Left renal pelvis (tissue), 4 donors: Measurements from ENCODE around the gene TMEM107. TPM values are rescaled to one million over a fixed set of nuclear protein-coding genes. Genes with fewer than 3 reads are reported as not detected.
A peak's percentile ranks its signal among the peaks of the same experiment; 100 is the strongest.

Experiments used
- DNase-seq, 4 donors: peaks; one replicate each; pipeline ENCODE4 v3.0.0-alpha.2; 2013; ENCODE audit warnings: low read depth in 4 of 4, low spot score in 3 of 4
- polyA plus RNA-seq, 4 donors: library from polyadenylated mRNA; unstranded; fragments of 120-200 nt; gene quantifications; one replicate each; pipeline ENCODE4 v1.2.1, GENCODE V29; 2013; ENCODE audit not compliant: insufficient read length in 4 of 4

Gene TMEM107
- polyA plus RNA-seq, 4 donors = 13.6 to 25.0 (median 24.3) TPM

DNA sequence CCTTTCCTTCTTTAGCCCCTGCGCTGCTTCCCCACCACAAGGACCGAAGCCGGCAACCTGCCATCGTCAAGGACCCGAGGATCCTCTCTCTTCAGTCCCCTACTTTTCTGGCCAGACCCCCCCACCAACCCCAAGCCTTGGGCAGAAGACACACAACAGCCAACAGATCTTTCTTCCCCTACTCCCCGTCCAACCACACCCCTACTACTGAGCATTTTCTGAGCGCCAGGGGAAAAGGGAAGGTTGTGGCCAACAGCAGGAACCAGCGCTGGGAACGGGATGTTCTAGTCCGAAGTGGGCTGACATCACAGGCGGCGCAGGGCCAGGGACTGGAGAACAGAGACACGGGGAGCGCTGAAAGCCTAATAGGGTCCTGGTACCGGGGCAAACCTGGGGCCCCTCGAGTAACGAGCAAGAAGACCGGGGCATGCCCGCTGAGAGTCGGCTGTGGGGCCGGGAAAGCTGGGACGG lies 24.5 kb downstream of the TMEM107 start:
- no peak for DNase-seq

GRCh38 chr17:8151120-8151640 lies 25.0 kb downstream of the TMEM107 start:
- DNase-seq = peak in 2 of 4 donors; percentile 82 to 86

DNA sequence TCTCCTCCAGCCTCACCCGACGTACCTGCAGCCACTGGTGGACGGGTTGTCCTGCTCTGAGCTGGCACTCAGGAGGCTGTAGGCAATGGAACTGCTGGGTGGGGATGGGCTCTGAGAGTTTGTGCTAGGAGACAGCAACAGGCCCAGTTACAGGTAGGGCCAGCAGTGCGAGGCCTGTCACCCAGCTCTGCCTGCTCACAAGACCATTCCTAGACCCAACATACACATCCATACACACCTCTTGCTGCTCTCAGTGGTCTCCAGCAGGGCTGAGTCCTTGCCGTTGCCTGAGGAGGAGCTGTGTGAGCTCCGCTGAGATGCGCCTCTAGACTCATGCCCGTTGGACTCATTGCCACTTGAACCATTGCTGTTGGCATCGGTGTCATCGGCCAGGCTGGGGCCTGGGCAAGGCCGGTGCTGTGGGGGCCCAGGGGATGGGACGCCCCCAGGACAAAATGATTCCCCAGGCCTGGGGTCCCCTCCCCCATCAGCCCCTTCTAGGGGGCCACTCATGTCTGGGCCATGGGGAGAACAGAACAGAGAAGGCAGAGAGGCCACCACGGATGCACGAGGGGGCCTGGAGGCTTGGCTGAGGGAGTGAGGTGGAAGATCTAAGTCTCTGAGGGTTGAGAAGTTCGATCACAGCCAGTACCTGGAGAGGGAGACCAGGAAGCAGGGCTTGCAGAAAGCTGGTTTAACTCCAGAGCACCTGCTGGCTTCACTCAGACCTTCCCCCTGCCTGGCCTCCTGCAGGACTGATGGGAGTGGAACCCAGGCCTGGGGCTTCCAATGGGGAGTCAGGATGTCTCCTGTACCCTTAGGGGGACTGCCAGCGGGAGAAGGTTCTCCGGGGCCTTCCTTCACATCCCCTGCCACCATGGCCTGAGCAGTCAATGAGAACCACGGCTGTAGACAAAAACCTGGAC lies 25.7 kb downstream of the TMEM107 start:
- DNase-seq = no peak

GRCh38 chr17:8149419-8150193 lies 26.6 kb downstream of the TMEM107 start:
- no peak for DNase-seq

- no peak for DNase-seq
Measured at GRCh38 chr17:8148560-8148959, 27.6 kb downstream of the TMEM107 start.

DNA sequence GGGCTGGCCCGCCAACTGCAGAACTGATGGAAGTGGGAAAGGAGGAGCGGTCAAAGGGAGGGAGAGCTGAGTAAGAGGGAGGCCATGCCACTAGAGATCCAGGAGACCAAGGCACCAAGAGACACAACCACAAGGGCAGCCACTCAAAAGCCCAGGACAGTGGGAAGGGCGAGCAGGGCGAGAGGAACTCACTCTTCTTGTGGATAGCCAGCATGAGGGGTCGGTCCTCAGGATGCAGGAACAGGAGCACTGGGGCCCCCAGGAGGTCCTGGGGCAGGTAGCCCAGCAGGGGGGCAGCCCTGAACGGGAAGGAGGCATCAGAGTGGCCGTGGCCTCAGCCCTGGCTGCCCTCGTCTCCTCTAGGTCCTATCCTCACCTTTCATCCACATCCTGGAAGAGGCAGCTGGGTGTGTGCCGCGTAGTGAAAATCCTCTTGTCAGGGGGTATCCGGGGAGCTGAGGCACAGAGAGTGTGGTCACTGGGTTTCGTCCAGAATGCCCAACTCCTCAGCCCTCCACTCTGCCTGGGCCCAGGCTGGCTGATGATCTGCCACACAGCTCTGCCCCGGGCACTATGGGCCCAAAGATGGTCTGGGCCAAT lies 28.3 kb downstream of the TMEM107 start:
- DNase-seq = no peak

DNA sequence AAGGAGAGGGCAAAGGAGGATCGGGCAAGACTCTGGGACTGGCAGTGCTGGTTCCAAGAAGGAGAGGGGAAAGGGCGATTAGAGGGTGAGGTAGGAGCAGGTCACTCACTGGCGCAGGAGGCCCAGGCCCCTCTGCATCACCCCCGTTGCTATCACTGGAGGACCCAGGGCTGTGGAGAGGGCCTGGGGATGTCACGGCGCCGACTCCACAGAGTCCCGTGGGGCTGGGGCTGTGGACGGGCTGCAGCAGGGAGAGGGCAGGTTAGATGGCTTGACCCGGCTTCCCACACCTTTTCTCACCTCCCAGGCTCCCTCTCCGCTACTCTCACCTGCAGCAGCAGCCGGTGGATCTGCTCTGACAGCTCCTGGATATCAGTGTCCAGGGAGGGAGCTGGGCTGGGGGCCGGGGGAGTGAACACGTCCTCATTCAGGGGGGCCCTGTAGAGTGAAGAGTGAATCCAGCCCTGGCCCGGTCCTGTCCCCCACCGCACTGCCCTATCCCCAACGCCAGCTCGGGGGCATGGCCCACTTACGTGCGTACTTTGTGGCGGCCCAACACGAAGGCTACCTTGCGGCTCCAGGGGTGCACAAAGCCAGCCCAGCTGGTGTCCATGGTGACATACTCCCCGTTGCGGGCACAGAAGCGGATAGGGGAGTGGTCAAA lies 28.9 kb downstream of the TMEM107 start:
- no peak for DNase-seq

- DNase-seq = no peak
Measured at GRCh38 chr17:8146381-8147140, 29.6 kb downstream of the TMEM107 start.

- DNase-seq = no peak
Measured at GRCh38 chr17:8145811-8146210, 30.4 kb downstream of the TMEM107 start.

DNA sequence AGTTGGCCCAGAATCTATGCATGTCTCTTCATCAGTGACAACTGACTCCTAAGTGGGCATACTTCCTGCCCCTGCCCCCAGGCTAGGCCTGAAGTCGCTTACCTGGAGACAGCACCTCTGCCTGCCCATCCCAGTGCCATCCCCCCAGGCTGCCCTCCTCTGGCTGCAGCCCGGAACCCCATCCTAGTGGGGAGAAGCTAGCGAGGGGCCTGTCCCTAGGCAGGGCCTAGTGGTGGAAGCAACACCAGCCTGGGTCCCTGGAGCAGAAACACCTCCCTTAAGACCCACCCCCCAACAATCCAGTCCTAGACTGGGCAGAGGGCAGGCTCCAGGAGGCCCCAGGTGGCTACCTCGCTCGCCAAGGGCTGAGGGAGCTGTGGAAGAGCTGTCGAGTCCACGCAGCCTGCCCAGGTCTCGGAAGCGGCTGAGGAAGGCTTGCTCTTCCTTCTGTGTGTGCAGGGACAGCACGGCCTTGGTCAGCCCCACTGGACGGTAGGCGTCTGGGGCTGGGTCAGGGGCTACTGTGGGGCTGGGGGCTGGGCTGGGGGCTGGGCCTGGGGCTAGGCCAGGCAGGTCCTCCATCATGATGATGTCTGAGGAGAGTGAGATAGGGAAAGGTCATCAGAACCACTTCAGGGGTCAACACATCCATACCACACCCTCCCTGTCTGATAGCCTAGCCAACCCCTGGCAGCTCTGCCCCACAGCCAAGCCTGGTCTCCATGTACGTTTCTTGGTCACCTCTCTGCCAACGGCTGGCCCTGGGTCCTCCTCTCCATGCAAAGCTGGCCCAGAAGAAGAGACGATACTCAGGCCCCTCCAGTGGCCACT lies 31.6 kb downstream of the TMEM107 start:
- no peak for DNase-seq

- no peak for DNase-seq
Measured at GRCh38 chr17:8143581-8144400, 32.4 kb downstream of the TMEM107 start.

GRCh38 chr17:8142887-8143580 lies 33.1 kb downstream of the TMEM107 start:
- no peak for DNase-seq

GRCh38 chr17:8142158-8142886 lies 33.9 kb downstream of the TMEM107 start:
- DNase-seq = no peak

DNA sequence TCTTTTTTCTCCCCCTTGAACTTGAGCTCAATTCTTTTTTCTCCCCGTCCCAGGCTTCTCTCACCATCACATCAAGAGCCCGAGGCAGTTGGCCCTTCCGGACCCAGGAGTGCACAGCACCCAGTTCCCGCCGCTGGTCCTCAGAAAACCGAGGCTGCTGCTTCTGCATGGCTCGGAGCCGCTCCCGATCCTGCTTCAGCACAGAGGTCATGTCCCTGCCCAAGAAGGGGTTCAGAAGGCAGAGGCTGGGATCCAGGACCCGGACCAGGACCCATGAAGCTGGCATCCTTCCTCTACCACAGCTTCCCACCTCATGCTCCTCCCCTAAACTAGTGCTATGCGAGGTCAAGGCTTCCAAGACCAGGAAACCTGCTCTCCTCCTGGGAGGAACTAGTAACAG lies 34.4 kb downstream of the TMEM107 start:
- DNase-seq = no peak

DNA sequence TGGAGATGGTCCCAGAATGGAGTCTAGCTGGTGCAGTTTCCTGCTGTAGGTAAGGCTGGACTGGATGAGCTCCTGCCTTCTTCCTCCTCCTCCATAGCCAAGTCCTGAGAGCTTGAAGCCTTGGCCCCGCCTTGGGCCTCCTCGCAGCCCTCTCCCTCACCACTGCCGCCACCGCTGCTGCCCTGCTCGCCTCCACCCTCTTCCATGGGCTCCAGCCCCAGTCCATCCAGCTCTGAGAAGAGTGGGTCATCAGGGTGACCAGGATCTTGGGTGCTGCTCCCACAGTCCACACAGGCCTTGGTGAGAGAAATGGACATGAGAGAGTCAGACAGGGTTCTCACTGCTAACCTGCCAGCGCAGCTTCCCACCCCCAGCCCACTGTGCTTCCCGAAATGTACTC lies 35.1 kb downstream of the TMEM107 start:
- no peak for DNase-seq
